Mucosa of stomach (tissue), 1 donor: ENCODE results near the gene CRB3.
"Not testable (repeated sequence)": the region's sequence is repeated elsewhere in the genome, so short reads cannot be mapped to it uniquely, and the experiment has no call there.

Source experiments
- H3K27me3 ChIP-seq: one replicate; pipeline ENCODE4 v1.7.0; 2013; ENCODE audit warnings: mild to moderate bottlenecking, low read length; ENCODE audit not compliant: control insufficient read depth, insufficient read depth
- H3K36me3 ChIP-seq: one replicate; pipeline ENCODE4 v1.7.0; 2013; ENCODE audit warnings: low read length; ENCODE audit not compliant: control insufficient read depth, insufficient read depth
- H3K4me1 ChIP-seq: one replicate; pipeline ENCODE4 v1.7.0; 2013; ENCODE audit warnings: mild to moderate bottlenecking, low read length; ENCODE audit not compliant: control insufficient read depth, insufficient read depth
- H3K4me3 ChIP-seq: one replicate; pipeline ENCODE4 v1.7.0; 2013; ENCODE audit warnings: low read length
- H3K9ac ChIP-seq: one replicate; pipeline ENCODE4 v1.7.0; 2013; ENCODE audit warnings: mild to moderate bottlenecking, low read length, moderate library complexity
- H3K9me3 ChIP-seq: one replicate; pipeline ENCODE4 v1.7.0; 2013; ENCODE audit warnings: mild to moderate bottlenecking, low read length, moderate library complexity; ENCODE audit not compliant: control insufficient read depth
- donor health status: Pancreatic carcinoma.

The CRB3 gene

DNA sequence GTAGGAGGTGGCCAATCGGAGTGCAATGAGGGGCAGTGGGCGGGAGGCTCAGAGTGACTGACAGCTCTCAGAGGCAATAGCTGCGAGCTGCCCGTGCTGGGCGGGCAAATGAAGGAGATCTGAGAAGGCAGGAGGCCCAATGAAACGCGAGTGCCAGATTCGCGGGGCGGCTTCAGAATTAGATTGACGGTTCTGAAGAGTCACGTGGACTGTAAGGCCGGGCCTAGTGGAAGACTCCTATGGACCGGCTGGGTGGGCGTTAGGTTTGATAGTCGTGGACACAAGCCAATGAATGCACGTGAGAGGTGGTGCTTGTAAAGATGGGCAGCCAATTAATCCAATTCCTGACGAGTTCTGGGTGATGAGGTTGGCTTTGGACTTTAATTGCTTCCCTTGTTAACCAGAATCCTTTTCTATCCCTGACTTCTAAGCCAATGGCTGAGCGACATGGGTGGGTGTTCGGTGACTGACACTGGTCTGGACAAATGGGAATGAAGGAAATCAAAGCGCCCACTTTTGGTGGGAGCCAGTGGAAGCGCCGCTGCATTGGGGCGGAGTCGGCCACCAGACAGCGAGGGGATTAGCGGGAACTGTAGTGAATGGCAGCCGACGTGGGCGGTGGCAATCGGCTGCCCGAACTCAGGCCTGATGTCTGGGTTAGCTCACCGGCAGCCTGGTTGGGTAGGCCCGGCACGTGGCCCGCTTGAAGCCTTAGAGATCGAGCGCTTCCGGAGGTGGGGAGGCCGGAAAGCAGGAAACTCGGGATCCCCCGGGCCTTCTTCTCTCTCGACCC lies 38.9 kb upstream of the CRB3 start:
- Histone ChIP-seq H3K4me1 (peaks cover 15% of the 10 kb centered on the region), H3K4me3 (no peak overlapping the region), H3K36me3 (no peaks in the 10 kb centered on the region), H3K9me3 (no peaks in the 10 kb centered on the region), H3K27me3 (no peaks in the 10 kb centered on the region), H3K9ac (no peak overlapping the region)

DNA sequence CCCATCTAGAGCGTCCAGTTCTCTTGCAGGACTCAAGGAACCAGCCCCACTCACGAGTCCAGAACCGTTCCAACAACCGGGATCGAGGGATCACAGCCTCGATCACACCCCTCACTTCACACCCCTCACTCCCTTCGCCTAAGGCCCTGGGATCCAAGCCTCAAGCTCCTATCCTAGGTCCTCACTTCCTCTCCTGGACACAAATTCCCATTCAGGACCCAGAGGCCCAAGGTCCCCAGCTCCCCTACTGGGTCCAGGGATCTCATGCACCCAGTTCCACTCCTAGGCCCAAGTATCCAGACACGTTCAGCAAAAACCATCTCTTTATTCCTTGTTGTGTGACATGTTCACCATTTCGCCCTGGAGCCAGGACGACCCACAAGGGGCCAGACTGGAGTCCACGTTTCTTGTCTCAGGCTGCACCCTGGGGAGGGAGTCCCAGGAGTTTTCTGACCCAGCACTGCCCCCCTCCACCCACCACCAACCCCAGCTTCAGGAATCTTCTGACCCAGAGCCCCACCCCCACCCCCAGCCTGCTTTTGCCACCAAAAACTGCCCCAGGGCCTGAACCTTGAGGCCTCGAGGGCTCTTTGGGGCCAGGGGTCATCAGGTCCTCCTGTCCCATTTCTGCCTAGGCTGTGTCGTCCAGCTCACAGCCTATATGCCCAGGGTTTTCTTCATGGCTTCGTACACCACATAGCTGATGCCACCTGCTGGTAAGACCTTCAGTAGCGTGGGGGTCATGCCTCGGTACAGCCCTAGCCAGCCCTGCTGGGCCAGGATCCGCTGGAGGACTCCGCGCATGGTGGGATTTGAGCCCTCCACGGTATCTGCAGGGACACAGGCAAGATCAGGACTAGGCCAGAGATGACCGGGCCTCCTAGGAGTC lies 38.1 kb upstream of the CRB3 start:
- Histone ChIP-seq H3K9ac (no peak overlapping the region), H3K4me1 (peaks cover 15% of the 10 kb centered on the region), H3K36me3 (no peaks in the 10 kb centered on the region), H3K27me3 (no peaks in the 10 kb centered on the region), H3K9me3 (no peaks in the 10 kb centered on the region), H3K4me3 (no peak overlapping the region)

DNA sequence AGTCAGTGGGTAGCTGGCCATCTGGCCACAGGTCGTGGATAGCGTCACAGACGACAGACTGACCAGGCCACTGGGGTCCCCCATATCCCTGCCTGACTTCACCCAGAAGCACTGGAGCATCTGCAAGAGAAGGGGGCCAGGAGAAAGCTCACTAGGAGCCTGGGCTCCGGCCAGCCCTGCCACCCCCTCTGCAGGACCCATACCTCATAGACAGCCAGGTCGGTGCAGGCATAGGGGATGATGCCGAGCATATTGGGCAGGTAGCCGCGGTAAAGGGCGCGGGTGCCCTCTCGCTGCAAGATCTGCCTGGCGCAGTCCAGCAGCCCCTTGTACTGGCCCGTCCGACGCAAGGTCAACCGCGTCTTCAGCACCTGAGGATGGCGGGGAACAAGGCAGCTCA lies 36.9 kb upstream of the CRB3 start:
- H3K27me3 ChIP-seq, result no peaks in the 10 kb centered on the region

DNA sequence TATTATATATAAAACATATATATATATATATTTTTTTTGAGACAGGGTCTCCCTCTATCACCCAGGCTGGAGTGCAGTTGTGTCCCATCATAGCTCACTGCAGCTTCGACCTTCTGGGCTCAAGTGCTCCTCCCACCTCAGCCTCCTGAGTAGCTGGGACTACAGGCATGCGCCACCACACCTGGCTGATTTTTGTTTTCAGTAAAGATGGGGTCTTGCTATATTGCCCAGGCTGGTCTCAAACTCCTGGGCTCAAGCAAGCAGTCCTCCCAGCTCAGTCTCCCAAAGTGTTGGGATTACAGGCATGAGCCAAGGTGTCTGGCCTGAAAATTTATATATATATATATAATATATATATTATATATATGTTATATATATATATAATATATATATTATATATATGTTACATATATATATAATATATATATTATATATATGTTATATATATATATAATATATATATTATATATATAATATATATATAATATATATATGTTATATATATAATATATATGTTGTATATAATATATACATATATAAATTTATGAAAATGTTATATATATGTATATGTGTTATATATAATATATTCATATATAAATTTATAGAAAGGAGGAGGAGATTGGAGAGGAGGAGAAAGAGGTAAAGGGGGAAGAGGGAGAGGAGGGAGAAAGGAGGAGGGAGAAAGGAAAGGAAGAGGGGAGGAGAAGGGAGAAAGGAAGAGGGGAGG lies 35.2 kb upstream of the CRB3 start:
- H3K36me3 ChIP-seq, H3K9ac ChIP-seq, H3K9me3 ChIP-seq, H3K4me1 ChIP-seq, H3K27me3 ChIP-seq, H3K4me3 ChIP-seq: not testable (repeated sequence)

More for the DNA sequence above, 36.9 kb upstream of the CRB3 start:
- H3K36me3 ChIP-seq, result no peaks in the 10 kb centered on the region
- no peaks in the 10 kb centered on the region for H3K9me3 ChIP-seq
- peaks cover 15% of the 10 kb centered on the region for H3K4me1 ChIP-seq
- H3K9ac ChIP-seq, result no peak overlapping the region
- no peak overlapping the region for H3K4me3 ChIP-seq

DNA sequence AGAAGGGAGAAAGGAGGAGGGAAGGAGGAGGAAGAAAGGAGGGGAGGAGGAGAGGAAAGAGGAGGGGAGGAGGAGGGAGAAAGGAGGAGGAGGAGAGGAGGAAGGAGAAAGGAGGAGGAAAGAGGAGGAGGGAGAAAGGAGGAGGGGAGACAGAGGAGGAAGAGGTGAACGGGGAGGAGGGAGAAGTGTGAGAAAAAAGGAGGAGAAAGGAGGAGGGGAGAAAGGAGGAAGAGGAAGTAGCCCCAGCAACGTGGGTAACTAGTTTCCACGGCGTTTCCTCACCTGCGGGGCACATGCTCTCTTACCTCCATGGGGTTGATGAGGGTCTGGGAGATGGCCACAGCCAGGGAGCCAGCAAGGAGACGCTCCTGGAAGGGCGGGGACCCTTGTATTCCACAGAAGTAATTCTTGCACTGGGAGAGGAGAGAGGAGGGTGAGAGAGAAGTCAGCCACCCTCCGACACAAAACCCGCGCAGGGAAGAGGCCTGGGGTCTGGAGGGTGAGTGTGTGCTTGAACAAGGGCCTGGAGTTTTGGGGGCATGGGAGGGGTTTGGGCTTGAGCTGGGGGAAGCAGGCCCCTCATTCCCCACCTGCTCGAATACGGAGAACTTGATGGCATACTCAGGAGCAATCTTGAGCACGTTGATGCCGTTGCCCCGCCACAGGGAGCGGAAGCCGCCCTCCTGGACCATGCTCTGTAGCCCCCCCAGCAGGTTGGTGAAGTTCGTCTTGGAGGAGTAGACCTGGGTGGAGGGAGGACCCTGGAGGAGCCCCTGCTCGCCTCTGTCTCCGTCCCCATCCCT lies 34.5 kb upstream of the CRB3 start:
- no peak overlapping the region for H3K9ac ChIP-seq
- no peak overlapping the region for H3K4me3 ChIP-seq
- peaks cover 5% of the 10 kb centered on the region for H3K4me1 ChIP-seq
- H3K36me3 ChIP-seq, result no peaks in the 10 kb centered on the region
- no peaks in the 10 kb centered on the region for H3K27me3 ChIP-seq
- no peaks in the 10 kb centered on the region for H3K9me3 ChIP-seq

DNA sequence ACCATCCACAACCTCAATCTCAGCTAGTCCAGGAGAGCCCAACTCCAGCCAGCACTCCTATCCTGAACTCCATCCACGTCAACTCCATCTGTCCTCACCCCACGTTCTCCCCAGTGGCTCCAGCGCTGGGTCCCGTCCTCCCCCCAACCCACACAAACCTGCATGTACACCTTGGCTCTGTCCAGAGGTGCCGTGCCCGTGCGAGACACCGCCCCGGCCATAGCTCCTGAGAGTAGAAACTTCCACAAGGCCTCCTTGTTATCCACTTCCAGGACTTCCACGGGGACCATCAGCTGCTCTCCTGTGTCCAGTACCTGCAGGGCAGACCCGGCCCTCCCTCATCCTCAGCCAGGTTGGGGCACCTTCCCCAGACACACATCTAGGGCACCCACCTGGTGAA lies 32.2 kb upstream of the CRB3 start:
- Histone ChIP-seq H3K9ac (no peak overlapping the region), H3K36me3 (no peaks in the 10 kb centered on the region), H3K4me3 (no peak overlapping the region), H3K4me1 (no peaks in the 10 kb centered on the region), H3K27me3 (no peaks in the 10 kb centered on the region), H3K9me3 (no peaks in the 10 kb centered on the region)

DNA sequence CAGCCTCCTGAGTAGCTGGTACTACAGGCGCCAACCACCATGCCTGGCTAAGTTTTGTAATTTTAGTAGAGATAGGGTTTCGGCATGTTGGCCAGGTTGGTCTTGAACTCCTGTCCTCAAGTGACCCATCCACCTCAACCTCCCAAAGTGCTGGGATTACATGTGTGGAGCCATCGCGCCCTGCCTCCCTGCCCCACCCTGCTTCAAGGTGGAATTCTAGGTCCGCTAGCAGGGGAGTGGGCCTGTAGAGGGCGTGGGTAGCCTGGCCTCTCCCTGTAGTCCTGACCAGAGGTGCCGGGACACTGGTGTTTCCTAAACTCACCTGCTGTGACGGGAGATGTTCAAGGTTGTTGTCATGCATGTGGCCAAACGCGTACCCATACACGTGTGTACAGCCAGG lies 30.9 kb upstream of the CRB3 start:
- Histone ChIP-seq H3K4me3 (no peak overlapping the region), H3K27me3 (no peaks in the 10 kb centered on the region), H3K4me1 (no peaks in the 10 kb centered on the region), H3K36me3 (no peaks in the 10 kb centered on the region), H3K9me3 (no peaks in the 10 kb centered on the region), H3K9ac (no peak overlapping the region)

DNA sequence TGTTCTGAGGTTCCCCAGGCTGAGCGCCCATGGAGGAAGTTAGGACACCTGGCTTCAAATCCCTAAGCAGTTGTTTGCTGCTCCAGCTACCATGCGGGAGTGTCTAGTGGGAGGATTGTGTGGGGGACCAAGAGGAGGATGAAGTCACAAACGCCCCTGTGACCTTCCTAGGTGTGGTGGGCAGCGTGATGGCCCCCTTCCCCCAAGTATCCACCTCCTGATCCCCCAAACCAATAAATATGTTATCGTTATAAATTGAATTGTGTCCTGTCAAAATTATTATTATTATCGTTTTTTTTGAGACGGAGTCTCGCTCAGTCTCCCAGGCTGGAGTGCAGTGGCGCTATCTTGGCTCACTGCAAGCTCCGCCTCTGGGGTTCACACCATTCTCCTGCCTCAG lies 30.4 kb upstream of the CRB3 start, which contains the start of gene SLC25A41:
SLC25A41 (minus strand) TSS at position 101 of the 400 bp plus-strand sequence; CDS start at position 31, 70 bp downstream.
- no peaks in the 10 kb centered on the region for H3K36me3 ChIP-seq
- no peaks in the 10 kb centered on the region for H3K27me3 ChIP-seq
- H3K4me1 ChIP-seq, result no peaks in the 10 kb centered on the region
- H3K9me3 ChIP-seq, result no peaks in the 10 kb centered on the region
- no peak within 1 kb of the TSS for H3K9ac ChIP-seq
- H3K4me3 ChIP-seq, result no peak within 1 kb of the TSS

DNA sequence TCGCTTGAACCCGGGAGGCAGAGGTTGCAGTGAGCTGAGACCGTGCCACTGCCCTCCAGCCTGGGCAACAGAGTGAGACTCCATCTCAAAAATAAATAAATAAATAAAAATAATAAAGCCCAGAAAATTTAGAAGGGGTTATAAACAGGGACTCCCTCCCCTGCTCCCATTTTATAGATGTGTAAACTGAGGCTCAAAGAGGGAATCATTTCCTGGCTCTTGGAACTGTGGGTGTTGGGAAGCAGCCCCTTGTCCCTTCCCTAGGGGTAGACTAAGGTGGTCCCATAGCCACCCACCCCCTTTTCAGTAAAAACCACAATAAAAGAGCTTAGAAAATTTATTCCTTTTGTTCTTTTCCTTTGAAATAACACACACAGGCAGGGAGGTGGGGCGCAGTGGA lies 24.3 kb upstream of the CRB3 start:
- Histone ChIP-seq H3K36me3 (no peaks in the 10 kb centered on the region), H3K9me3 (no peaks in the 10 kb centered on the region), H3K4me1 (no peaks in the 10 kb centered on the region), H3K9ac (no peak overlapping the region), H3K4me3 (no peak overlapping the region), H3K27me3 (no peaks in the 10 kb centered on the region)

DNA sequence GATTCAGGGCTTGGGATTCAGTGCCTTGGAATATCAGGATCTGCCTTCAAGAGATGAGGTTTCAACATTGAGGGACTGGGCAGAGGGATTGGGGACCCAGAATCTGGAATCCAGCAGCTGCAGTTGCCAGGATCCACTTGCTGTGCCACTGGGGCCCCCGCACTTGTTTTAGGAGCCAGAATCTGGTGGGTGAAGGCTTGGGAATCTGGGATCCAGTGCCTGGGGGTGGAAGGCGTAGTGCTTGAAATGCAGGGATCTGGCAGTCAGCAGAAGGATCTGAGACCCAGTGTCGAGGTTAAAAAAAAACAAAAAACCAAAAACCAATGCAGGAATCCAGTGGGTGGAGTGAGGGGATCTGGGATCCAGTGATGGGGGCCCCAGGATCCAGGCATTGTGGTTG lies 23.2 kb upstream of the CRB3 start:
- Histone ChIP-seq H3K9ac (no peak overlapping the region), H3K4me3 (no peak overlapping the region), H3K36me3 (no peaks in the 10 kb centered on the region), H3K9me3 (no peaks in the 10 kb centered on the region), H3K27me3 (no peaks in the 10 kb centered on the region), H3K4me1 (no peaks in the 10 kb centered on the region)

DNA sequence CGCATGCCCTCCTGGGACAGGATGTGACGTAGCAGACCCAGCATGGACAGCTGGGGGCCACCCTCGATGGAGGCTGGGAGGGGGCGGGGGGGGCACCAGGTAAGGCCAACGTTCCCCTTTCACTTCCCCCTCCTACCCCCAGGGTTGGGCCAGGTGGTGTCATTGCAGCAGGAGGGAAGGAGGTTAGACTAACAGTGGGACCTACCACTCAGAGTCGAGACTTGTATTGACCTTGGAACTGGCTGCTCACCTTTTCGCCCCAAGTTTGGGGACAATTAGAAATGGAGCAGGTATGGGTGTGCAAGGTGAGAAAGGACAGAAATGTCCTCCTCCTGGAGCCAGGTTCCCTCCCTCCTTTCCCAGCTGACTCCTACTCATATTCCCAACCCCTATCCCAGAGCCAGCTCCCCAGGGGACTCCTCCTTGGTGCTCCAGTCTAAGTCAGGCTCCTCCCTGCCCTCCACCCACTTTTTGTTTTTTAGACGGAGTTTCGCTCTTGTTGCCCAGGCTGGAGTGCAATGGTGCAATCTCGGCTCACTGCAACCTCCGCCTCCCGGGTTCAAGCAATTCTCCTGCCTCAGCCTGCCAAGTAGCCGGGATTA lies 21.9 kb upstream of the CRB3 start:
- H3K36me3 ChIP-seq, result no peaks in the 10 kb centered on the region
- H3K9ac ChIP-seq, result no peak overlapping the region
- H3K9me3 ChIP-seq, result no peaks in the 10 kb centered on the region

More for the DNA sequence above, 21.9 kb upstream of the CRB3 start:
- Histone ChIP-seq H3K27me3 (no peaks in the 10 kb centered on the region), H3K4me3 (no peak overlapping the region), H3K4me1 (no peaks in the 10 kb centered on the region)
